Thyroid gland (tissue), 4 donors: ENCODE data around the gene ACACA.

Experiments used
- POLR2A ChIP-seq, 2 donors: fragments of 450-650 bp; IDR thresholded peaks; one replicate each; pipeline ENCODE4 v1.6.1; 2017; ENCODE audit warnings: antibody characterized with exemption in 2 of 2, mild to moderate bottlenecking in 2 of 2, moderate library complexity in 1 of 2
- TF ChIP-seq, protein P1 (sequence below), 6 experiments: fragments of 200-600 bp in 3 of 6; fragments of 450-650 bp in 3 of 6; sonication (generic) in 3 of 6; IDR thresholded peaks; one replicate each; pipeline ENCODE4 v1.5.1; 2016 to 2019; ENCODE audit warnings: antibody characterized with exemption in 6 of 6, mild to moderate bottlenecking in 2 of 6, inconsistent platforms in 1 of 6, moderate library complexity in 1 of 6

DNA sequence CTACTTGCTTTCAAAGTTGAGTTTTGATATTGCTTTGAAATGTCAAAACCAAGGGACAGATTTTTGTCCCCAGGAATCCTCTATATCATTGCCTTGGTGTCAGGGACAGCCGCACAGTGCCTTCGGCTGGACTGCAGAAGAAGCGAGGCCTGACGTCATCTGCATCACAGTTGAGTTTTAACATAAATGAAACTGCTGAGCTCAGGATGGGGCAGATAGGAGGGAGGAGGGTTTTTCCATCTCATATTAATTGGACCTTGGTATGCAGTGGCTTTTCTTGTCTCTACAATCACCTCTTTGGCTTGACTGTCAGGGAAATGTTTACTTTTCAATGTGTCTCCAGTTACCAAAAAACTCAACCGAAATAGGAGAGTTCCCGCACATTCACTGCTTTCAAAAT, 346.5 kb downstream of the ACACA start:
- TF ChIP-seq, protein P1, sequence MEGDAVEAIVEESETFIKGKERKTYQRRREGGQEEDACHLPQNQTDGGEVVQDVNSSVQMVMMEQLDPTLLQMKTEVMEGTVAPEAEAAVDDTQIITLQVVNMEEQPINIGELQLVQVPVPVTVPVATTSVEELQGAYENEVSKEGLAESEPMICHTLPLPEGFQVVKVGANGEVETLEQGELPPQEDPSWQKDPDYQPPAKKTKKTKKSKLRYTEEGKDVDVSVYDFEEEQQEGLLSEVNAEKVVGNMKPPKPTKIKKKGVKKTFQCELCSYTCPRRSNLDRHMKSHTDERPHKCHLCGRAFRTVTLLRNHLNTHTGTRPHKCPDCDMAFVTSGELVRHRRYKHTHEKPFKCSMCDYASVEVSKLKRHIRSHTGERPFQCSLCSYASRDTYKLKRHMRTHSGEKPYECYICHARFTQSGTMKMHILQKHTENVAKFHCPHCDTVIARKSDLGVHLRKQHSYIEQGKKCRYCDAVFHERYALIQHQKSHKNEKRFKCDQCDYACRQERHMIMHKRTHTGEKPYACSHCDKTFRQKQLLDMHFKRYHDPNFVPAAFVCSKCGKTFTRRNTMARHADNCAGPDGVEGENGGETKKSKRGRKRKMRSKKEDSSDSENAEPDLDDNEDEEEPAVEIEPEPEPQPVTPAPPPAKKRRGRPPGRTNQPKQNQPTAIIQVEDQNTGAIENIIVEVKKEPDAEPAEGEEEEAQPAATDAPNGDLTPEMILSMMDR (IDR thresholded peaks at IDR 0.05) = no peak
- no peak for TF ChIP-seq POLR2A (IDR thresholded peaks at IDR 0.05)
